ENCODE data around the gene MDM2.

MDM2 gene

DNA sequence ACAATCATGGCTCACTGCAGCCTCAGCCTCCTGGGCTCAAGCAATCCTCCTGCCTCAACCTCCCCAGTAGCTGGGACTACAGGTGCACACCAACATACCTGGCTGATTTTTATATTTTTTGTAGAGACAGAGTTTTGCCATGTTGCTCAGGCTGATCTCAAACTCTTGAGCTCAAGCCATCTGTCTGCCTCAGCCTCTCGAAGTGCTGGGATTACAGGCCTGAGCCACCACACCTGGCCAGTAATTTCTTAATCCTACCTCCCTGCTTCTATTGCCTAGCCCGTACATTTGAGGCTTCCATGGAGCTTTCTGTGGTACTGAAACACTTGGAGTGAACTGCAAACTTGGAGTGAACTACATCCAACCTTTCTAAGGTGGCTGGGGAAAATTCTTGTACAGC lies 41.3 kb upstream of the MDM2 start:
- H3K27ac ChIP-seq: no peak overlapping the region
- TF ChIP-seq, protein P1, sequence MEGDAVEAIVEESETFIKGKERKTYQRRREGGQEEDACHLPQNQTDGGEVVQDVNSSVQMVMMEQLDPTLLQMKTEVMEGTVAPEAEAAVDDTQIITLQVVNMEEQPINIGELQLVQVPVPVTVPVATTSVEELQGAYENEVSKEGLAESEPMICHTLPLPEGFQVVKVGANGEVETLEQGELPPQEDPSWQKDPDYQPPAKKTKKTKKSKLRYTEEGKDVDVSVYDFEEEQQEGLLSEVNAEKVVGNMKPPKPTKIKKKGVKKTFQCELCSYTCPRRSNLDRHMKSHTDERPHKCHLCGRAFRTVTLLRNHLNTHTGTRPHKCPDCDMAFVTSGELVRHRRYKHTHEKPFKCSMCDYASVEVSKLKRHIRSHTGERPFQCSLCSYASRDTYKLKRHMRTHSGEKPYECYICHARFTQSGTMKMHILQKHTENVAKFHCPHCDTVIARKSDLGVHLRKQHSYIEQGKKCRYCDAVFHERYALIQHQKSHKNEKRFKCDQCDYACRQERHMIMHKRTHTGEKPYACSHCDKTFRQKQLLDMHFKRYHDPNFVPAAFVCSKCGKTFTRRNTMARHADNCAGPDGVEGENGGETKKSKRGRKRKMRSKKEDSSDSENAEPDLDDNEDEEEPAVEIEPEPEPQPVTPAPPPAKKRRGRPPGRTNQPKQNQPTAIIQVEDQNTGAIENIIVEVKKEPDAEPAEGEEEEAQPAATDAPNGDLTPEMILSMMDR (conservative IDR thresholded peaks at IDR 0.05): no peak
- no peak for TF ChIP-seq ZFX (IDR thresholded peaks at IDR 0.05)

- no peak for TF ChIP-seq ZFX (IDR thresholded peaks at IDR 0.05)
- TF ChIP-seq, protein P1 (conservative IDR thresholded peaks at IDR 0.05): no peak
- H3K27ac ChIP-seq: no peak overlapping the region
Observed at GRCh38 chr12:68767191-68767590, 40.8 kb upstream of the MDM2 start.

GRCh38 chr12:68768431-68768939 lies 39.5 kb upstream of the MDM2 start:
- TF ChIP-seq ZFX (IDR thresholded peaks at IDR 0.05): no peak
- TF ChIP-seq, protein P1 (conservative IDR thresholded peaks at IDR 0.05): no peak
- no peak overlapping the region for H3K27ac ChIP-seq

- no peak overlapping the region for H3K27ac ChIP-seq
- TF ChIP-seq, protein P1 (conservative IDR thresholded peaks at IDR 0.05): no peak
- TF ChIP-seq ZFX (IDR thresholded peaks at IDR 0.05): no peak
Observed at GRCh38 chr12:68769941-68770340, 38.0 kb upstream of the MDM2 start.

DNA sequence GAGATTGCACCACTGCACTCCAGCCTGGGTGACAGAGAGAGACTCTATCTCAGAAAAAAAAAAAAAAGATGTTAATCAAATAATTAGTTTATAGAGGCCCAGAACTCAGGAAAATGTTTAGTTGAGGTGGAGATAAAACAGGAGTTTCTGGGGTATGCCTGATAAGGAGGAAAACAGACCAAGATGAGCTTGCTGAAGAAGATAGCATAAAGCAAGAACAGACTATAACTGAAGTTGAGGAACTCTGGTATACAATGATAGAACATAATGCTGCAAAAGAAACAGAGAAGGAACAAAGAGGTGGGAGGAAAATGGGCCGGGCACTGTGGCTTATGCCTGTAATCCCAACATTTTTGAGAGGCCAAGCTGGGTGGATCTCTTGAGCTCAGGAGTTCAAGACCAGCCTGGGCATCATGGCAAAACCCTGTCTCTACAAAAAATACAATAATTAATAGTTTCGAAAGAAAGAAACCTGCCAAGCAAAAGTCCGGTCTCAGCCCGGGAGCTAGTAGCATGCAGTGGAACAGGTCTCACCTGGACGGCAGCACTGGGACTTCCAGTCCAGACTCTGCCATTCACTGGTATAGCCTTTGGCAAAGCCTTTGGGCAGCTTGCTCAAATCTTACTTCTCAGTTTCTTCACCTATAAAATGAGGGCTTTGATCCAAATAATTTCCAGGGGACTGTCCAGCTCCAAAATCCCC lies 36.6 kb upstream of the MDM2 start:
- H3K27ac ChIP-seq: no peak overlapping the region
- TF ChIP-seq, protein P1 (conservative IDR thresholded peaks at IDR 0.05): no peak
- TF ChIP-seq ZFX (IDR thresholded peaks at IDR 0.05): no peak

DNA sequence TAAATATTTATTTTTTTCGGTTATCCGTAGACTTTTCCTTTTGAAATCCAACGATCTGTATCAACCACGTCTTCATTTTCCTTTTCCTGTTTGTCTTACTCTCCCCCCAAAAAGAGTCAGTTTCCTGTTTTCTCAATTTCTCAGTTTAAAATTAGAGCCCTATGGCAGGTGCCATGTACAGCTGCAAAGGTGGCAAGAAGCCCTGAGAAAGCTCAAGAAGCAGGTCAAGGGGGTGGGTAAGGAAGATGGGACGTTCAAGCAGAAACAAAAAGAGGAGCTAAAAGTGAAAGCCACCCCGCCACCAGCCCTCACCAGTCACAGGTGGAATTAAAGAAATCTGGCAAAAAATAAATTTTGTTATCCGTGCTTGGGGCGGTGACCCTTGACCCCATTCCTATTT lies 35.3 kb upstream of the MDM2 start:
- no peak overlapping the region for H3K27ac ChIP-seq
- TF ChIP-seq, protein P1 (conservative IDR thresholded peaks at IDR 0.05): no peak
- no peak for TF ChIP-seq ZFX (IDR thresholded peaks at IDR 0.05)

GRCh38 chr12:68773582-68773981 lies 34.4 kb upstream of the MDM2 start:
- H3K27ac ChIP-seq: no peak overlapping the region
- no peak for TF ChIP-seq ZFX (IDR thresholded peaks at IDR 0.05)
- TF ChIP-seq, protein P1 (conservative IDR thresholded peaks at IDR 0.05): no peak

Data from C4-2B (cell line).